IMR-90 (cell line): Measurements from ENCODE around the gene KLHL7. TPM values are rescaled to one million over a fixed set of nuclear protein-coding genes. Genes with fewer than 3 reads are reported as not detected.

ENCODE experiments used
- ATAC-seq: fragments of 200-7000 bp; cut with Tn5 transposase; 2 replicates; pipeline ENCODE4 v1.9.1; 2020; ENCODE audit warnings: low read depth, mild to moderate bottlenecking, moderate library complexity
- BruUV-seq: library from RNA; stranded (reverse); fragments of 400-500 nt; replicated peaks from 2 replicates; lab custom pipeline; 2021; lab: Mats Ljungman, UMichigan
- CTCF ChIA-PET: fragments of 300-600 bp; formaldehyde crosslinking; extraction: SDS; loops from one replicate; lab custom pipeline; 2021; ENCODE audit warnings: antibody characterized with exemption; lab: Yijun Ruan, JAX
- POLR2A ChIA-PET: fragments of 300-600 bp; sonication (Branson Sonifier 250); formaldehyde crosslinking; loops from one replicate; lab custom pipeline; 2022; ENCODE audit warnings: antibody characterized with exemption; ENCODE audit not compliant: unreplicated experiment; lab: Charles Lee
- DNase-seq: peaks from one replicate; pipeline ENCODE4 v3.0.0; 2013
- H2AFZ ChIP-seq: replicated peaks from 2 replicates; pipeline ENCODE3; 2013; ENCODE audit warnings: low read length, mild to moderate bottlenecking; ENCODE audit not compliant: poor library complexity
- H2AK5ac ChIP-seq: 2 replicates; pipeline ENCODE4 v1.6.1; 2013; ENCODE audit warnings: low read depth, low read length, inconsistent platforms
- H2AK9ac ChIP-seq: replicated peaks from 2 replicates; pipeline ENCODE3; 2013; ENCODE audit warnings: mild to moderate bottlenecking, low read depth, low read length, moderate library complexity; ENCODE audit not compliant: poor library complexity
- H2BK120ac ChIP-seq: 2 replicates; pipeline ENCODE4 v1.6.1; 2013; ENCODE audit warnings: low read depth, low read length, inconsistent platforms
- H2BK15ac ChIP-seq: 3 replicates; pipeline ENCODE4 v1.6.1; 2013; ENCODE audit warnings: low read depth, low read length, inconsistent platforms
- H2BK20ac ChIP-seq: 2 replicates; pipeline ENCODE4 v1.6.1; 2013; ENCODE audit warnings: low read depth, mild to moderate bottlenecking, inconsistent platforms, low read length, moderate library complexity
- H2BK5ac ChIP-seq: 2 replicates; pipeline ENCODE4 v1.6.1; 2013; ENCODE audit warnings: mild to moderate bottlenecking, low read depth, low read length, inconsistent platforms; ENCODE audit not compliant: poor library complexity, severe bottlenecking
- H3K14ac ChIP-seq: replicated peaks from 2 replicates; pipeline ENCODE4 v1.6.1; 2013; ENCODE audit warnings: low read depth, low read length, inconsistent platforms
- H3K18ac ChIP-seq: 2 replicates; pipeline ENCODE4 v1.6.1; 2013; ENCODE audit warnings: low read depth, low read length, control low read depth
- H3K23ac ChIP-seq: 2 replicates; pipeline ENCODE4 v1.6.1; 2013; ENCODE audit warnings: low read depth, low read length, inconsistent platforms
- H3K27ac ChIP-seq: 2 replicates; pipeline ENCODE4 v1.5.1; 2013; ENCODE audit warnings: mild to moderate bottlenecking, control low read depth, low read length; ENCODE audit not compliant: insufficient read depth
- H3K27me3 ChIP-seq: 2 replicates; pipeline ENCODE4 v1.6.1; 2013; ENCODE audit warnings: low read length; ENCODE audit not compliant: control insufficient read depth, insufficient read depth
- H3K36me3 ChIP-seq: 2 replicates; pipeline ENCODE4 v1.6.1; 2013; ENCODE audit warnings: low read length, mixed read lengths; ENCODE audit not compliant: control insufficient read depth, insufficient read depth
- H3K4ac ChIP-seq: 2 replicates; pipeline ENCODE4 v1.6.1; 2013; ENCODE audit warnings: low read depth, low read length, inconsistent platforms
- H3K4me1 ChIP-seq: 2 replicates; pipeline ENCODE4 v1.6.1; 2013; ENCODE audit warnings: low read length, mixed read lengths; ENCODE audit not compliant: control insufficient read depth, insufficient read depth
- H3K4me2 ChIP-seq: 2 replicates; pipeline ENCODE4 v1.6.1; 2013; ENCODE audit warnings: low read depth, mild to moderate bottlenecking, control low read depth, low read length, moderate library complexity
- H3K4me3 ChIP-seq: 2 replicates; pipeline ENCODE4 v1.5.1; 2013; ENCODE audit warnings: low read depth, mild to moderate bottlenecking, control low read depth, low read length, moderate library complexity; ENCODE audit not compliant: insufficient read depth
- H3K56ac ChIP-seq: 2 replicates; pipeline ENCODE4 v1.6.1; 2013; ENCODE audit warnings: low read length, inconsistent platforms; ENCODE audit not compliant: insufficient read depth; ENCODE audit errors: extremely low read depth
- H3K79me1 ChIP-seq, 2 experiments: 2 replicates each; pipeline ENCODE4 v1.6.1; 2013; ENCODE audit warnings: low read length in 2 of 2, inconsistent platforms in 1 of 2, low read depth in 1 of 2
- H3K9ac ChIP-seq: 2 replicates; pipeline ENCODE4 v1.6.1; 2013; ENCODE audit warnings: low read depth, low read length, control low read depth
- H3K9me1 ChIP-seq: 2 replicates; pipeline ENCODE4 v1.6.1; 2013; ENCODE audit warnings: low read length, inconsistent platforms; ENCODE audit not compliant: insufficient read depth
- H3K9me3 ChIP-seq: 2 replicates; pipeline ENCODE4 v1.6.1; 2013; ENCODE audit warnings: low read length; ENCODE audit not compliant: control insufficient read depth, insufficient read depth
- H4K20me1 ChIP-seq: 2 replicates; pipeline ENCODE4 v1.6.1; 2013; ENCODE audit warnings: low read length, inconsistent platforms; ENCODE audit not compliant: insufficient read depth
- H4K5ac ChIP-seq: 2 replicates; pipeline ENCODE4 v1.6.1; 2013; ENCODE audit warnings: mild to moderate bottlenecking, low read depth, low read length, control low read depth
- H4K8ac ChIP-seq, 2 experiments: 2 replicates each; pipeline ENCODE4 v1.6.1; 2013; ENCODE audit warnings: low read depth in 2 of 2, low read length in 2 of 2, control low read depth in 1 of 2, inconsistent platforms in 1 of 2
- H4K91ac ChIP-seq: 2 replicates; pipeline ENCODE4 v1.6.1; 2013; ENCODE audit warnings: low read depth, low read length, inconsistent platforms; ENCODE audit not compliant: insufficient read depth
- MXI1 ChIP-seq: IDR thresholded peaks from 2 replicates; pipeline ENCODE4 v1.6.1; 2012; ENCODE audit warnings: low read depth, mild to moderate bottlenecking, low read length, moderate library complexity, borderline replicate concordance
- WGBS, 2 experiments: methylation state at CpG; one replicate each; pipeline versions ENCODE4 v1.1.5 to v1.1.7; 2013; ENCODE audit warnings: missing lambda C conversion rate in 2 of 2; ENCODE audit not compliant: insufficient read length in 1 of 2; ENCODE audit errors: extremely low coverage in 2 of 2; 5-methylcytosine and 5-hydroxymethylcytosine counted together
- dilution Hi-C: fragments of 300-500 bp; cut with HindIII; formaldehyde crosslinking; loops from one replicate; pipeline ENCODE4 v1.14.3; 2018; ENCODE audit warnings: low sequenced_read_pairs; ENCODE audit not compliant: unreplicated experiment
- in situ Hi-C: fragments of 300-500 bp; cut with MboI; formaldehyde crosslinking; loops from 3 replicates; pipeline ENCODE4 v1.14.3; 2019; ENCODE audit warnings: low sequenced_read_pairs, inconsistent platforms, mixed read lengths
- intact Hi-C: fragments of 100-400 bp; cut with micrococcal nuclease; formaldehyde crosslinking; loops from 2 replicates; pipeline ENCODE4 v1.10.0; 2022
- polyA plus RNA-seq, 3 experiments: library from polyadenylated mRNA; depleted of rRNA; stranded (reverse); fragments of >200 nt; gene quantifications; 2 replicates each; pipeline ENCODE4 v1.2.3, GENCODE V29; 2012; ENCODE audit warnings: low replicate concordance in 1 of 3
- total RNA-seq: library from RNA; depleted of rRNA; stranded (reverse); fragments of >200 nt; gene quantifications from 2 replicates; pipeline ENCODE4 v1.2.3, GENCODE V29; 2012

Gene KLHL7
- total and polyA plus RNA-seq, 2 of the 4 experiments (the other 2 are of a cell fraction), result 24.6 to 29.2 TPM

DNA sequence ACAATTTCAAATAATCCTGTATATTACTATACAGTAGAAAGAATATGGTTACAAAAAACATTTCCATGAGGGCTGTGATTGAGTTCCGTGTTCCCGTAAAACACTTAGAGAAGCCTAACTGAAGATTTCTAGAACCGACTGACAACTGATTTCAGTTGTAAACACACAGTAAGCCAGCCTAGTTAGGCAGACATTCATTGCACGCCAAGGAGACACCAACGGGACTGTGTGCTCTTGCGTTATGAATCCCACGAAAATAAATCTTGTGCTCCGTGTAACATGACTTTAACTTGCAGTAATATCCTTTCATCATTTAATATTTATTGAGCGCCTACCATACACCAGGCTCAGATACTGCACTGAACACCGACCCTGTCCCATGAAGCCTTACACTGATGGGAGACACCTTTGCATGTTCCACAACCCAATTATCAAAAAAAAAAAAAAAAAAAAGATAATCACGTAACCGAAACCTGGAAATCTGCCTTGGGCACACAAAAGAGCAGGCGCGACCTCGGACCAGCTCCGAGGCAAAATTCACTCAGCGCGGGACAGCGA, 420 bp upstream of the KLHL7 start:
- CTCF ChIA-PET, result interaction anchor here (1.6 to 2.1 kb wide), 2 partner anchors 10 to 19 kb away, joined by 6 to 13 read pairs; no protein-coding TSS in a partner anchor
- POLR2A ChIA-PET, result interaction anchor here (0.5 kb wide), 1 partner anchor 78 kb away, joined by 3 read pairs; no protein-coding TSS in a partner anchor
- TF ChIP-seq MXI1, result no peak

More for the DNA sequence above, 420 bp upstream of the KLHL7 start:
- H3K4ac ChIP-seq, result peak overlapping the region; percentile 21; the same call in 1 of the 2 replicates
- no peaks in the 10 kb centered on the region for H3K36me3 ChIP-seq
- no peak overlapping the region for H3K14ac ChIP-seq
- DNase-seq (no peak), ATAC-seq (peak; percentile 2)
- dilution Hi-C loops, result no loop called here
- H3K56ac ChIP-seq, result peak overlapping the region; percentile 19; the same call in 1 of the 2 replicates
- H4K5ac ChIP-seq, result peak overlapping the region; percentile 66; the same call in 1 of the 2 replicates
- peaks cover 11 to 40% of the 10 kb centered on the region in 2 experiments for H3K79me1 ChIP-seq
- no peak overlapping the region for H3K23ac ChIP-seq
- intact Hi-C loops, result loop anchor here (2.0 kb wide), 1 partner anchor 78 kb away; the partner anchor contains the start of gene NUP42
- no peak overlapping the region for H2BK5ac ChIP-seq
- no peak overlapping the region for H2BK20ac ChIP-seq
- H3K27ac ChIP-seq, result no peak overlapping the region
- peak overlapping the region; percentile 90 for H2AFZ ChIP-seq
- 0% methylated on average over 7 of the region's 19 CpGs; no CpG with 5 or more reads in 1 of the 2 experiments for WGBS, 2 experiments
- H3K4me2 ChIP-seq, result peak overlapping the region; percentile 86
- in situ Hi-C loops, result no loop called here
- no peak overlapping the region for H2BK15ac ChIP-seq
- no peak overlapping the region for H3K18ac ChIP-seq
- H3K9me1 ChIP-seq, result peaks cover 4% of the 10 kb centered on the region
- peak overlapping the region; percentile 60 to 88 for H4K8ac ChIP-seq
- no peak overlapping the region for H4K91ac ChIP-seq
- H2BK120ac ChIP-seq, result no peak overlapping the region
- peak overlapping the region; percentile 79 for H3K4me3 ChIP-seq
- BruUV-seq, result no TSS peak
- H3K9ac ChIP-seq, result peak overlapping the region; percentile 46; the same call in 1 of the 2 replicates
- no peaks in the 10 kb centered on the region for H3K27me3 ChIP-seq
- peaks cover 17% of the 10 kb centered on the region; the same call in 1 of the 2 replicates for H4K20me1 ChIP-seq
- no peak overlapping the region for H2AK9ac ChIP-seq
- H3K9me3 ChIP-seq, result no peaks in the 10 kb centered on the region
- no peak overlapping the region for H2AK5ac ChIP-seq
- H3K4me1 ChIP-seq, result no peaks in the 10 kb centered on the region; the same call in none of the 2 replicates
